Liver (tissue), 9 donors: ENCODE measurements around the gene B4GALT1. TPM values are rescaled to one million over a fixed set of nuclear protein-coding genes. Genes with fewer than 3 reads are reported as not detected.

Experiments used
- DNase-seq: peaks from one replicate; pipeline ENCODE4 v3.0.0-alpha.2; 2017; ENCODE audit warnings: low spot score
- H3K27ac ChIP-seq, 2 donors: one replicate each; pipeline ENCODE4 v1.7.0; 2013; ENCODE audit warnings: inconsistent platforms in 2 of 2, low read length in 2 of 2, control low read depth in 1 of 2, low read depth in 1 of 2, mild to moderate bottlenecking in 1 of 2
- H3K27me3 ChIP-seq, 4 donors: one replicate each; pipeline versions ENCODE4 v1.6.1 to v1.7.0; 2013; ENCODE audit warnings: low read length in 3 of 4, inconsistent platforms in 1 of 4, mild to moderate bottlenecking in 1 of 4, moderate library complexity in 1 of 4; ENCODE audit not compliant: control insufficient read depth in 4 of 4, insufficient read depth in 4 of 4
- H3K36me3 ChIP-seq, 4 donors: one replicate each; pipeline versions ENCODE4 v1.6.1 to v1.7.0; 2013; ENCODE audit warnings: low read length in 3 of 4, mild to moderate bottlenecking in 3 of 4, low read depth in 1 of 4, moderate library complexity in 1 of 4; ENCODE audit not compliant: control insufficient read depth in 4 of 4, insufficient read depth in 3 of 4
- H3K4me1 ChIP-seq, 4 donors: one replicate each; pipeline versions ENCODE4 v1.6.1 to v1.7.0; 2013; ENCODE audit warnings: low read length in 3 of 4, mild to moderate bottlenecking in 3 of 4, moderate library complexity in 1 of 4; ENCODE audit not compliant: control insufficient read depth in 4 of 4, insufficient read depth in 4 of 4
- H3K4me3 ChIP-seq, 3 donors: one replicate each; pipeline versions ENCODE4 v1.6.1 to v1.7.0; 2013; ENCODE audit warnings: low read length in 3 of 3, control low read depth in 1 of 3, low read depth in 1 of 3, mild to moderate bottlenecking in 1 of 3
- H3K9ac ChIP-seq, 2 donors: one replicate each; pipeline ENCODE4 v1.7.0; 2013; ENCODE audit warnings: low read length in 2 of 2, mild to moderate bottlenecking in 2 of 2, moderate library complexity in 2 of 2, control low read depth in 1 of 2, low read depth in 1 of 2
- H3K9me3 ChIP-seq, 4 donors: one replicate each; pipeline versions ENCODE4 v1.6.1 to v1.7.0; 2013; ENCODE audit warnings: low read length in 3 of 4; ENCODE audit not compliant: control insufficient read depth in 4 of 4
- EGR1 ChIP-seq, 2 donors: IDR thresholded peaks; 2 replicates each; pipeline ENCODE4 v1.6.1; 2016 to 2018; ENCODE audit warnings: antibody characterized with exemption in 2 of 2, low read depth in 2 of 2
- FOXA1 ChIP-seq: IDR thresholded peaks from 2 replicates; pipeline ENCODE4 v1.6.1; 2016; ENCODE audit warnings: antibody characterized with exemption
- FOXA2 ChIP-seq: IDR thresholded peaks from 2 replicates; pipeline ENCODE4 v1.6.1; 2016; ENCODE audit warnings: antibody characterized with exemption
- GABPA ChIP-seq, 2 donors: IDR thresholded peaks in 1 of 2; conservative IDR thresholded peaks in 1 of 2; 2 replicates each; pipeline ENCODE4 v1.6.1; 2016; ENCODE audit warnings: antibody characterized with exemption in 2 of 2, mild to moderate bottlenecking in 1 of 2, moderate library complexity in 1 of 2
- HNF4A ChIP-seq, 2 donors: conservative IDR thresholded peaks; 2 replicates each; pipeline ENCODE4 v1.6.1; 2016; ENCODE audit warnings: antibody characterized with exemption in 2 of 2, mild to moderate bottlenecking in 2 of 2
- JUND ChIP-seq, 2 donors: IDR thresholded peaks; 2 replicates each; pipeline ENCODE4 v1.6.1; 2016; ENCODE audit warnings: antibody characterized with exemption in 2 of 2
- NR2F2 ChIP-seq: IDR thresholded peaks from 2 replicates; pipeline ENCODE4 v1.6.1; 2016; ENCODE audit warnings: antibody characterized with exemption
- RAD21 ChIP-seq, 2 donors: IDR thresholded peaks; 2 replicates each; pipeline ENCODE4 v1.6.1; 2016; ENCODE audit warnings: antibody characterized with exemption in 2 of 2, mild to moderate bottlenecking in 2 of 2
- RXRA ChIP-seq, 2 donors: IDR thresholded peaks; 2 replicates each; pipeline ENCODE4 v1.6.1; 2017 to 2018; ENCODE audit warnings: antibody characterized with exemption in 2 of 2, mild to moderate bottlenecking in 1 of 2
- SP1 ChIP-seq: IDR thresholded peaks from 2 replicates; pipeline ENCODE4 v1.6.1; 2018; ENCODE audit warnings: antibody characterized with exemption, mild to moderate bottlenecking
- TAF1 ChIP-seq: conservative IDR thresholded peaks from 2 replicates; pipeline ENCODE4 v1.6.1; 2016; ENCODE audit warnings: antibody characterized with exemption, mild to moderate bottlenecking
- WGBS: extraction: QIAGEN DNeasy Blood & Tissue Kit; methylation state at CpG from one replicate; pipeline ENCODE4 v1.1.7; 2013; 5-methylcytosine and 5-hydroxymethylcytosine counted together
- polyA plus RNA-seq, 2 donors: library from polyadenylated mRNA; stranded (reverse) in 1 of 2; unstranded in 1 of 2; fragments of 200-250 nt in 1 of 2; fragments of >200 nt in 1 of 2; fragmentation: Nextera tagmentation in 1 of 2; extraction: Ambion mirVana in 1 of 2; gene quantifications; one replicate each; pipeline versions ENCODE4 v1.2.1 to v1.2.3, GENCODE V29; 2013 to 2015
- total RNA-seq, 2 donors: library from RNA; depleted of rRNA; stranded (reverse); fragments of >200 nt; gene quantifications; one replicate each; pipeline ENCODE4 v1.2.3, GENCODE V29; 2014
- TF ChIP-seq, protein P1 (sequence below): IDR thresholded peaks from 2 replicates; pipeline ENCODE4 v1.6.1; 2016; ENCODE audit warnings: antibody characterized with exemption
- TF ChIP-seq, protein P2 (sequence below): IDR thresholded peaks from 2 replicates; pipeline ENCODE4 v1.6.1; 2016; ENCODE audit warnings: antibody characterized with exemption, mild to moderate bottlenecking
- TF ChIP-seq, protein P3 (sequence below): IDR thresholded peaks from 2 replicates; pipeline ENCODE4 v1.6.1; 2016; ENCODE audit warnings: antibody characterized with exemption
- TF ChIP-seq, protein P4 (sequence below): fragments of 150-350 bp; IDR thresholded peaks from 2 replicates; pipeline ENCODE4 v1.5.1; 2017; ENCODE audit warnings: improper control_type of control experiment, low read depth, low read length; ENCODE audit not compliant: missing input control
- donor health status: healthy.
- donor health status: healthy.
- donor health status: healthy.
- donor health status: healthy.
- donor health status: healthy.

The B4GALT1 gene
- total and polyA plus RNA-seq, 4 donors: 25.9 to 59.8 (median 42.7) TPM

DNA sequence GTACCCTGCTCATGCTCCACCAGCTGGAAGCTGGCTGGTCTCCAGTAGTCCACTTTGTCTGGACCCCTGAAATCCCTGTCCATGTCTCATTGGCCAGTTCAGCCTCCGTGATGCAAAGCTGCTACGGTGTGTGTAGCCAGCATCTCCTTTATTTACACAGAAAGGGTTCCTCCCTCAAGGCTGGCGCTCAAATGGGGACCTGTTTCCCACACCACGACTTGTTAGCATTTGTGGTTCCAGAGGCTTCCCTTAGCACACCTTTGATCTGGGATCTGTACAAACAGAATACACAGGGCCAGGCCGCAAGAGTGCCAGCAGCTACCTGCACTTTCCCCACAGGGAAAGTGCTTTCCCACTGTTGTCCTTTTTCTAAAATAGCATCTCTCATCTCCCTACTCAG, 85.0 kb downstream of the B4GALT1 start:
- no peak overlapping the region for H3K9ac ChIP-seq
- H3K9me3 ChIP-seq: no peaks in the 10 kb centered on the region
- peak overlapping the region in 1 of 2 donors; percentile 21 for H3K27ac ChIP-seq
- H3K4me3 ChIP-seq: no peak overlapping the region
- DNase-seq: no peak
- 33% methylated on average over 5 of the region's 5 CpGs for WGBS
- no peaks in the 10 kb centered on the region for H3K27me3 ChIP-seq
- TF ChIP-seq, protein P1, sequence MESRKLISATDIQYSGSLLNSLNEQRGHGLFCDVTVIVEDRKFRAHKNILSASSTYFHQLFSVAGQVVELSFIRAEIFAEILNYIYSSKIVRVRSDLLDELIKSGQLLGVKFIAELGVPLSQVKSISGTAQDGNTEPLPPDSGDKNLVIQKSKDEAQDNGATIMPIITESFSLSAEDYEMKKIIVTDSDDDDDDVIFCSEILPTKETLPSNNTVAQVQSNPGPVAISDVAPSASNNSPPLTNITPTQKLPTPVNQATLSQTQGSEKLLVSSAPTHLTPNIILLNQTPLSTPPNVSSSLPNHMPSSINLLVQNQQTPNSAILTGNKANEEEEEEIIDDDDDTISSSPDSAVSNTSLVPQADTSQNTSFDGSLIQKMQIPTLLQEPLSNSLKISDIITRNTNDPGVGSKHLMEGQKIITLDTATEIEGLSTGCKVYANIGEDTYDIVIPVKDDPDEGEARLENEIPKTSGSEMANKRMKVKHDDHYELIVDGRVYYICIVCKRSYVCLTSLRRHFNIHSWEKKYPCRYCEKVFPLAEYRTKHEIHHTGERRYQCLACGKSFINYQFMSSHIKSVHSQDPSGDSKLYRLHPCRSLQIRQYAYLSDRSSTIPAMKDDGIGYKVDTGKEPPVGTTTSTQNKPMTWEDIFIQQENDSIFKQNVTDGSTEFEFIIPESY: no peak
- TF ChIP-seq SP1 (peak; percentile 25), RAD21 (IDR thresholded peaks at IDR 0.05) (peak; percentile 41 to 54), RXRA (IDR thresholded peaks at IDR 0.05) (peak in 1 of 2 donors; percentile 23), HNF4A (conservative IDR thresholded peaks at IDR 0.05) (peak in 1 of 2 donors; percentile 23), FOXA2 (peak; percentile 56), TAF1 (no peak), FOXA1 (peak; percentile 15)
- TF ChIP-seq, protein P2, sequence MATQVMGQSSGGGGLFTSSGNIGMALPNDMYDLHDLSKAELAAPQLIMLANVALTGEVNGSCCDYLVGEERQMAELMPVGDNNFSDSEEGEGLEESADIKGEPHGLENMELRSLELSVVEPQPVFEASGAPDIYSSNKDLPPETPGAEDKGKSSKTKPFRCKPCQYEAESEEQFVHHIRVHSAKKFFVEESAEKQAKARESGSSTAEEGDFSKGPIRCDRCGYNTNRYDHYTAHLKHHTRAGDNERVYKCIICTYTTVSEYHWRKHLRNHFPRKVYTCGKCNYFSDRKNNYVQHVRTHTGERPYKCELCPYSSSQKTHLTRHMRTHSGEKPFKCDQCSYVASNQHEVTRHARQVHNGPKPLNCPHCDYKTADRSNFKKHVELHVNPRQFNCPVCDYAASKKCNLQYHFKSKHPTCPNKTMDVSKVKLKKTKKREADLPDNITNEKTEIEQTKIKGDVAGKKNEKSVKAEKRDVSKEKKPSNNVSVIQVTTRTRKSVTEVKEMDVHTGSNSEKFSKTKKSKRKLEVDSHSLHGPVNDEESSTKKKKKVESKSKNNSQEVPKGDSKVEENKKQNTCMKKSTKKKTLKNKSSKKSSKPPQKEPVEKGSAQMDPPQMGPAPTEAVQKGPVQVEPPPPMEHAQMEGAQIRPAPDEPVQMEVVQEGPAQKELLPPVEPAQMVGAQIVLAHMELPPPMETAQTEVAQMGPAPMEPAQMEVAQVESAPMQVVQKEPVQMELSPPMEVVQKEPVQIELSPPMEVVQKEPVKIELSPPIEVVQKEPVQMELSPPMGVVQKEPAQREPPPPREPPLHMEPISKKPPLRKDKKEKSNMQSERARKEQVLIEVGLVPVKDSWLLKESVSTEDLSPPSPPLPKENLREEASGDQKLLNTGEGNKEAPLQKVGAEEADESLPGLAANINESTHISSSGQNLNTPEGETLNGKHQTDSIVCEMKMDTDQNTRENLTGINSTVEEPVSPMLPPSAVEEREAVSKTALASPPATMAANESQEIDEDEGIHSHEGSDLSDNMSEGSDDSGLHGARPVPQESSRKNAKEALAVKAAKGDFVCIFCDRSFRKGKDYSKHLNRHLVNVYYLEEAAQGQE: peak; percentile 21
- TF ChIP-seq, protein P3, sequence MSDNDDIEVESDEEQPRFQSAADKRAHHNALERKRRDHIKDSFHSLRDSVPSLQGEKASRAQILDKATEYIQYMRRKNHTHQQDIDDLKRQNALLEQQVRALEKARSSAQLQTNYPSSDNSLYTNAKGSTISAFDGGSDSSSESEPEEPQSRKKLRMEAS: peak; percentile 17
- peaks cover 0 to 23% (median 18%) of the 10 kb centered on the region in 4 donors for H3K4me1 ChIP-seq
- H3K36me3 ChIP-seq: no peaks in the 10 kb centered on the region

DNA sequence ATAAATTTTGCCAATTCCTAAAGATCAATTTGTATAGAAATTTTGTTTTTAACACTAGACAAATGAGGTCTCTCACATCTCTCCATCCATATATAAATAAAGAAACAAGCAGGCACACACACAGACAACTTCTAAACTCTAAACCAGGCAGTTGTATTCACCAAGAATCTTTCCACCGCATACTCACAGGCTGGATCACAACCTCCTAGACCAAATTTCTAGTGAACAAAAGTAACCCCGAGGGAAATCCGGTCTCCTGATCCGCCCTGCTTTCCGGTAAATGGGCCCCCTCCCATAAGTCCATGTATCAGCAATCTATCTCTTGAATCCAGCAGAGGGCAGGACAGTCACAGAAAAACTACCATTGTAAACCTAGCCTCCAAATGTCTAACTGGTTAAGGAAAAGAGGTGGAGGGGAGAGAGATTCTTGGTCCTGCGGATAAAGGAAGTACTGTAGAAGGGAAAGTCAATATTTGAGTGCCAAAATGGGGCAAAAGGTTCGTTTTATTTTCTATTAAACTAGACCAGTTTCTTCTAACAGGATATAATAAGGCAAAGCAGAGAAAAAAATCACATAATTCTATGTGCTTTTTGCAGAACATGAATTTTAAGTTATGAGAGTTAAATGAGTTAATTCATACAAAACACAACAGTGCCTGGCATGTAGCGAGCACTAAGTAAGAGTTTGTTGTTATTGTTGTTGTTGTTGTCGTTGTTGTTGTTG, 85.8 kb downstream of the B4GALT1 start:
- H3K27me3 ChIP-seq: no peaks in the 10 kb centered on the region
- H3K36me3 ChIP-seq: no peaks in the 10 kb centered on the region
- TF ChIP-seq EGR1 (IDR thresholded peaks at IDR 0.05; ENCODE audit: low read depth in 2 of 2) (peak in 1 of 2 donors; percentile 19), JUND (IDR thresholded peaks at IDR 0.05) (no peak), FOXA2 (no peak), RXRA (IDR thresholded peaks at IDR 0.05) (peak; percentile 55 to 86), FOXA1 (peak; percentile 51), TAF1 (no peak), GABPA (IDR thresholded peaks at IDR 0.05 in 1 of 2, conservative IDR thresholded peaks at IDR 0.05 in 1 of 2) (peak; percentile 35 to 50), RAD21 (IDR thresholded peaks at IDR 0.05) (peak; percentile 99), HNF4A (conservative IDR thresholded peaks at IDR 0.05) (peak in 1 of 2 donors; percentile 39), SP1 (peak; percentile 70), NR2F2 (peak; percentile 74)
- TF ChIP-seq, protein P4, sequence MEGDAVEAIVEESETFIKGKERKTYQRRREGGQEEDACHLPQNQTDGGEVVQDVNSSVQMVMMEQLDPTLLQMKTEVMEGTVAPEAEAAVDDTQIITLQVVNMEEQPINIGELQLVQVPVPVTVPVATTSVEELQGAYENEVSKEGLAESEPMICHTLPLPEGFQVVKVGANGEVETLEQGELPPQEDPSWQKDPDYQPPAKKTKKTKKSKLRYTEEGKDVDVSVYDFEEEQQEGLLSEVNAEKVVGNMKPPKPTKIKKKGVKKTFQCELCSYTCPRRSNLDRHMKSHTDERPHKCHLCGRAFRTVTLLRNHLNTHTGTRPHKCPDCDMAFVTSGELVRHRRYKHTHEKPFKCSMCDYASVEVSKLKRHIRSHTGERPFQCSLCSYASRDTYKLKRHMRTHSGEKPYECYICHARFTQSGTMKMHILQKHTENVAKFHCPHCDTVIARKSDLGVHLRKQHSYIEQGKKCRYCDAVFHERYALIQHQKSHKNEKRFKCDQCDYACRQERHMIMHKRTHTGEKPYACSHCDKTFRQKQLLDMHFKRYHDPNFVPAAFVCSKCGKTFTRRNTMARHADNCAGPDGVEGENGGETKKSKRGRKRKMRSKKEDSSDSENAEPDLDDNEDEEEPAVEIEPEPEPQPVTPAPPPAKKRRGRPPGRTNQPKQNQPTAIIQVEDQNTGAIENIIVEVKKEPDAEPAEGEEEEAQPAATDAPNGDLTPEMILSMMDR: peak; percentile 87
- 13% methylated on average over 9 of the region's 9 CpGs for WGBS
- peak overlapping the region in 1 of 3 donors; percentile 4 for H3K4me3 ChIP-seq
- peak; percentile 50 for DNase-seq
- H3K4me1 ChIP-seq: peaks cover 0 to 23% (median 18%) of the 10 kb centered on the region in 4 donors
- peak overlapping the region; percentile 39 to 80 for H3K9ac ChIP-seq
- H3K27ac ChIP-seq: peak overlapping the region in 1 of 2 donors; percentile 29
- no peaks in the 10 kb centered on the region for H3K9me3 ChIP-seq
